ENCODE results near the gene RXRB.

RXRB gene

DNA sequence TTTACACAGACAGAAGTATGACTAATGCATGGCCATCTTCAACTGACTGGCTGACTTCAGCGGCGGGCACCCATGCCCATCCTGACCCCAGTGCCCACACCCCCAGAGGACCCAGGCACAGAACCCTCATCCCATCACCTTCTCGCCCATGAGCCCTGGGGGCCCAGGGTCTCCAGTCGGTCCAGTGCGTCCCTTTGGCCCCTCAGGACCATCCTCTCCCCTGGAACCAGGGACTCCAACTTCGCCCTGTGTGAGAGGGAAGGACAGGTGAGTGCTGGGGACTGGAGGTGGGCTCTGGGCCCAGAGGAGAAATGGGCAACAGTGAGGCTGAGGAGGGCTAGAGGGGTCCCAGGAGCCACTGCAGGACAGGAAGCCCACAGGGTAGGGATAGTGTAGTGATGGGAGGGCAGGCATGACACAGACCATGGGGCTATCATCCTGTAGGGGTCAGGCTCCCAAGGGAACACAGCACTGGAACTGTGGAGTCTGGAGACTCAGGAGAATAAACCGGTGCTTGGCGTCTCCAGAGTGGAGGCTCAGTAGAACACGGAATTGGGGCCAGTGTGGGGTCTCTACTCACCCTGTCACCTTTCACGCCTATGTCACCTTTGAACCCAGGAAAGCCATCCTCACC, 24.9 kb downstream of the RXRB start:
- no peak for DNase-seq (ENCODE audit: low read depth)

DNA sequence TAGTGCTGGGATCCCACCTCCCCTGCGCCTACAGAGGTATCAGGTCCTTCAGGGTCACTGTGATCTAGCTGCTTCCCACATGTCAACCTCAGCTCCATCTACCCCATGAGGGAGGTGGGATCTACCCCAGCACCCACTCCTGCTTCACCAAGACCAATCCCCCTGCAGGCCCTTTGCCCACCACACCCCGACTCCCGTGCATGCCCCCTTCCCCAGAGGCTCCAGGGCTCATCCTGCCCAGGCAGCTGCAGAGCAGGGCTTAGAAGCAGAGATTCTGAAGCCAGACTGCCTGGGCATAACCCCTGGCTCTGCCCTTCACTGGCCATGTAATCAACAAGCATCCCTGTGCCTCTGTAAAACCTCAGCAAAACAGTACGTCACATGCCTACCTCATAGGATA, 25.7 kb downstream of the RXRB start:
- DNase-seq (ENCODE audit: low read depth), result no peak

DNA sequence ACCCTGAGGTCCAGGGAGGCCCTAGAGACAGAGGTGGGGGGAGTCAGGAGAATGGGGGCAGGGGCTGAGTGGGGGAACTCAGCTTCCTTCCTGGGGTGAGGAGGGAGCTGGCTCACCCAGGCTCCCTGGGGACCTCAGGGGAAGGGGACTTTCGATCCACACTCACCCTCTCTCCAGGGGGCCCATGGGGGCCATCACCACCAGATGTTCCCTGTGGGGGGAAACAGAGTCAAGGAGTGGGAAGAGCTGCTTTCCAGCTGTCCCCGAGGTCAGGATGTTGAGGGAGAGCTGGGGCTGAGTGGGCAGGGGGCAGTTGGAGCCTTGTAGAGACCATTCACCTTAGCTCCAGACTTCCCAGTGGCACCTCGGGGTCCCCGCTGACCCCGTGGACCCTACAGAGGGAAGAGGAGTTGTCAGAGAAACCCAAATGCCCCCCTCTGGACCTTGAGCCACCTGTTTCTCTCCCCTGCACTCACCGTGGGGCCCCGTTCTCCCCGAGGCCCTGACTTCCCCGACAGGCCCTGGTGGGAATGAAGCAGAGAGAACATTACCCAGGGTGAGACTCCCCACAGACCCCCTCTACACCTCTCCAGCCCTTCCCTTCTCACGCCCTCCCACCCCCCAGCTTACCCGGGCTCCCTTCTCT, 26.8 kb downstream of the RXRB start:
- DNase-seq (ENCODE audit: low read depth), result no peak

DNA sequence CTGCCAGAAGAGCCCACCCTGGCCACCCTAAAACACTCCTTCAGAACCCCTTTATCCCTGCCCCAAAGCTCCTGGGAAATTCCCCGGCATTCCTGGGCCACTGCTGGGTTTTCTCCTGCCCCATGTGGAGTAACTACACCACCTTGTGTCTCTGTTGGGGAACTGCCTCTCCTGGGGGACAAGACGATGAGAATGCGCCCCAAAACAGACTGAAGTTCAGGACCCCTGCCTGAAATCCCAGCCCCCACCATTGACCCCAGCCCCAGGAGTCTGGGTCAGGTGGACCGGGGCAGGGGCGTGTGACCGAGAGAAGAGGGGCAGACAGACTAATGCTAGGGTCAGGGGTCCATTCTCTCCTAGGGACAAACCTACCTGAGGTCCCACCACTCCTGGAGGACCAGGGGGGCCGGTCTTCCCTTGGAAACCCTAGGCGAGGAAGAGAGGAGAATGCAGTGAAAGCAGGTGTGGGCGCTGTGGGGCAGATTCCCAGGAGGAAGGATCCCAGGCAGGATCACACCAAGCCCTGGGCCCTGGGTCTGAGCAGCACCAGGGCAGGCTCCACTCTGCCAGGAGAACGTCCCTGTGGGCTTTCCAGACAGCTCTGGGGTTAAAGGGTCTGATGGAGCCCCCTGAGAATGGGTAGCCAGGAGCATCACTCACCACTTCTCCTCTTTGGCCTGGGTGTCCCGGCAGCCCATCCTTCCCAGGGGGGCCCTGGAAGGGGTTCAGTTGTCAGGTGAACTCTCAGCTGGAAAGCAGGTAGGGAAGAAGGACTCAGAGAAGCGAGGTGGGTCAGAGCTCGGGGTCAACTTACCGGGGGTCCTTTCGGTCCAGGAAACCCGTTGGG, 27.6 kb downstream of the RXRB start:
- DNase-seq (ENCODE audit: low read depth), result no peak

DNA sequence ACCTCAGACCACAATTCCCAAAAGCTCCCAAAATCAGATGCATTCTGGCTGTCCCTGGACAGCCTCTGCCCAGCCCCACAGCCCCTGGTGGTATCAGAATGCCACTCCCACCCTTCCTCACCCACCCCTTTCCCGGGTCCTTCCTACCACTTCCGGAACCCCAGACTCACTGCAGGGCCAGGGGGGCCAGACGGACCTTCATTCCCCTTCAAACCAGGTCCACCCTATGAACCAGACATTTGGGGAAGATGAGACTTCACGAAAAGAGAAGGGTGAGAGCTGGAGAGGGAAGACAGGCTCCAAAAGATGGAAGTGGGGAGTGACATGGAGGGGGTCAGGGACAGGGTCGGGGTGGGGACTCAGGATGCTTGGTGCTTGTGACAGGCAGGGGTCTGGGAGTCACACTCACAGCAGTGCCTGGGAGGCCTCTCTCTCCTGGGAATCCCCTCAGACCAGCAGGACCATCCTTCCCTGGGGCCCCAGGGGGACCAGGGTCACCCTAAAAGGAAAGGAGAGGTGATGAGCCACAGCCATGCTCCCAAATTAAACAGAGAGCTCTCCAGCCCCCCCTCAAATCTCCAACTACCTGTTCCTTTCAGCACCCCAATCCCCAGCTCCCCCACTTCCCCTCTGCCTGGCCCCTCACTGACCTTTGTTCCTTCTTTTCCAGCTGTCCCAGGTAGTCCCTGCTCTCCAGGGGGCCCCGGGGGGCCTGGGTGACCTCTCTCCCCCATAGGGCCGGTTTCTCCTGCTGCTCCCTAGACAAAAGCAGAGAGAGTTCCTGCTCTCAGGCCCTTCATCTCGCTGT, 28.4 kb downstream of the RXRB start:
- no peak for DNase-seq (ENCODE audit: low read depth)

DNA sequence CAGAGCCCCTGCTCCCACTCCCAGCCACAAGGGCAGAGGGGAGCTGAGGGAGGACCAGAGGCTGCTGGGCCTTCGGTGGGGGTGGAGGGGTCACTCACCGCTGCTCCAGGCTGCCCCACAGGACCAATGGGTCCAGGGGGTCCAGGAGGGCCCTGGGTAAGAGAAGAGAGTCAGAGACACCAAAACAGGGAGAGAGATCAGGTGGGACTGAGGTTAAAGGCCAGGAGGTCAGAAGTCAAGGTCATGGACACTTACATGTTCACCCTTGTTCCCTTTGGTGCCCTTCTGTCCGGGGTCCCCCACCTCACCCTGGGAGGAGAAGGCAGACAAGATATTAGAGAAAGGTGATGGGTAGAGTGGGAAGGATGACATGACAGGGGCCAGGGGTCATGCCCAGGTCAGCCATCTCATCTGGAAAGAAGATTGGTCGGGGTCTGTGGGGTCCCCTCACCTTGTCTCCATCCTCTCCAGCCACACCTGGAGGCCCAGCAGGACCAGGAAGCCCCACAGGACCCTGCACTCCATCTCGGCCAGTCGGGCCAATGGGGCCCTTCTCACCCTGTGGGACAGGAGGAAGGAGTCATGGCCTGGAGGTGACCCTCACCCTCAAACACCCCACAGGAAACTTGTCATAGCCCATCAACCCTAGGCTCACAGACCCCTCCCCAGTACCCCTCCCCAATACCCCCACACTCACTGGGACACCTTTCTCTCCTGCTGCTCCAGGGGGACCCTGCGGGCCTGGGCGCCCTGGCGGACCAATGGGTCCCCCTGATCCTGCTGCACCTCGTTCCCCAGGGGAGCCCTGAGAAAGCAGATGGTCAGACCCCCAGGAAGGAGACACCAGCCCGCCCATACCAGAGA, 29.2 kb downstream of the RXRB start:
- DNase-seq (ENCODE audit: low read depth), result no peak

DNA sequence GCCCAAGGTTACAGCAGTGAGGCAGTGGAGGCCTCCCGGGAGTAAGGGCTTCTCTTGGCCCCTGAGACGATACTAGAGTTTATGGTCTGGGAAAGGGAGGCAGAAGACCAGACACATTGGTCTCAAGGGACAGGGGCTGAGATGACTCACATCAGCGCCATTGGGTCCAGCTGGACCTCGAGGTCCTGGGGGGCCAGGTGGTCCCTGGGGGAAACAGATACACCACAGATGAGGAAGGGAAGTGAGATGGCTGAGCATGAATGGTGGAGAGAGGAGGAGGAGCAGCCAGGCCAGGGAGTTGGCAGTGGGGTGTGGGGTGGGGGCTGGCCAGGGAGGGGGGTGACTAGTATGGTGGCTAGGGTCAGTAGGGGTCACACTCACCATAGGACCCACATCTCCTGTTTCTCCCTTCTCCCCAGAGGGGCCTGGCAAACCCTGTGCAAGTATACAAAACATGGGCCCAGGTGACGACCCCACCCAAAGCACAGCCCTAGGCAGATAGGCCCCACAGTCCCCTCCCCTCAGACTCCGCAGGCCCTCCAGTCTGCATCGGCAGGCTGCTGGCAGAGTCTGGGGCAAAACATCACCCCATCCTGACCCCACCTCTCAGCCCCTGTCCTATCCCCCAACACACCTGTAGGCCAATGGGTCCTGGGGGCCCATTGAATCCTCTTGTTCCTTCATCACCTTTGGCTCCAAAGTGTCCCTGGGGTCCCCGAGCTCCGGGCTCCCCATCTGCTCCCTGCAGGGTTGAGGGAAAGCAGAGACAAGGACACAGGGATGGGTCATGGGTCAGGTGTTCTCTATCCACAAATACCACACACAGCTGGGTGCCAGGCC, 30.1 kb downstream of the RXRB start:
- DNase-seq (ENCODE audit: low read depth), result no peak

DNA sequence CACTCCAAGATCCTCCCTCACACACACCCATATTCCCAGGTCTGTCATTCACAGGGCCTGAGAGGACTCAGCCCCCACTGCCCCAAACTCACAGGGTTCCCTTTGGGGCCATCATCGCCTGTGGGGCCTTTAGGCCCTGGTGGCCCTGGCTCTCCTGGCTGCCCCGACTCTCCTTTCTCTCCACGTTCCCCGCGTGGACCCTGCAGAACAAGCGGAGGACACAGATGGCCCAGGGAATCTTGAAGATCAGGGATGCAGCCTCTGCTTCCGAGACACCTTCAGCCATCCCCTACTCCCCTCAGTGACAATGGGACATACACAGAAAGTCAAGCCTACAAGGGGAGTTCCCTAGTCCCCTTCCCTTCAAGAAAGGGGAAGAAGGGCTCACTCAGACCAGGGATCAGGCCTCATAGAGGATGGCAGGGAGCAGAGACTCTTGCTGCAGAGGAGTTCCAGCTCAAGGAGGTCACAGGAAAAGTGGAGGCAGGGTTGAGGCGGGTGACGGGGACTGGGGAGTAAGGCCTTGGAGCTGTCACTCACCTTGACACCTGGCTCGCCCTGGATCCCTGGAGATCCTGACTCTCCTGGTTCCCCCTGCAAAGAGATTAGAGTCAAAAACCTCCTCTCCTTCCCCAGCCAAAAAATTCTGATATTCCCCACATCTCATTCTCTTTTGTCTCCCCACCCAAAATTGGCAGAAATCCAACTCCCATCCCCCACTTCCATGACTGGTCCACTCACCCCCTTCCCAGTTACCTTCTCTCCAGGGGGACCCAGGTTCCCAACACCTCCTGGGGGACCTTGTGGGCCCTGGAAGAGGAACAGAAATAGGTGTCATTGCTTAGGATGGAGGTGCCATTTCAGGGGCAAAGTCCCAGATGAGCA, 30.9 kb downstream of the RXRB start:
- DNase-seq (ENCODE audit: low read depth), result no peak

DNA sequence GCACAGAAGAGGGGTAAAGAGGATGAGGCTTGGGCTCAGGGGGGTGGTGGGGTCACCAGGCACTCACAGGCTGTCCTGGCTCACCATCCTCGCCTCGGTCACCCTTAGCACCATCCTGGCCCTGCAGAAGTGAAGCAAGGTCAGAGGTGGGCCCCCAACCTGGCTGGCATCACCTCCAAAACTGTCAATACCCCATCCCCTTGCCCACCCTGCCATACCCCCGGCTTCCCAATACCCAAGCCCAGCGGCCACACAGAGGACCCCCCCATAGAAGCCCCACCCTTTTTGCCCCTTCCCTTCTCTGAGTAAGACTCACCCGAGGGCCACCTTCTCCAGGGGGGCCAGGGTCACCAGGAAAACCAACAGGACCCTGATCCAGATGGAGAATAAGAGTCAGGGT, 31.8 kb downstream of the RXRB start:
- DNase-seq (ENCODE audit: low read depth), result no peak

DNA sequence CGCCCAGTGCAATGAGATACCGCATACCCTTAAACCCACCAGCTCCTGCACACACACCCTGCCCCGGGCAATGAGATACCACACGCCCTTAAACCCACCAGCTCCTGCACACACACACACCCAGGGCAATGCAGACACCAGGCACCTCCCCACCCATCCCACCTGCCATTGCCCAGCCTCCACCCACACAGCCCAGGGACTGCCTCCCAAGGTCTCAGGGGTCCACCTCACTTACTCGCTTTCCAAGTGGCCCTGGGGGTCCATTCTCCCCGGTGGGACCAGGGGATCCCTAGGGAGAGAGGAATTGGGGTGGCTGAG, 32.2 kb downstream of the RXRB start:
- DNase-seq (ENCODE audit: low read depth), result no peak

DNA sequence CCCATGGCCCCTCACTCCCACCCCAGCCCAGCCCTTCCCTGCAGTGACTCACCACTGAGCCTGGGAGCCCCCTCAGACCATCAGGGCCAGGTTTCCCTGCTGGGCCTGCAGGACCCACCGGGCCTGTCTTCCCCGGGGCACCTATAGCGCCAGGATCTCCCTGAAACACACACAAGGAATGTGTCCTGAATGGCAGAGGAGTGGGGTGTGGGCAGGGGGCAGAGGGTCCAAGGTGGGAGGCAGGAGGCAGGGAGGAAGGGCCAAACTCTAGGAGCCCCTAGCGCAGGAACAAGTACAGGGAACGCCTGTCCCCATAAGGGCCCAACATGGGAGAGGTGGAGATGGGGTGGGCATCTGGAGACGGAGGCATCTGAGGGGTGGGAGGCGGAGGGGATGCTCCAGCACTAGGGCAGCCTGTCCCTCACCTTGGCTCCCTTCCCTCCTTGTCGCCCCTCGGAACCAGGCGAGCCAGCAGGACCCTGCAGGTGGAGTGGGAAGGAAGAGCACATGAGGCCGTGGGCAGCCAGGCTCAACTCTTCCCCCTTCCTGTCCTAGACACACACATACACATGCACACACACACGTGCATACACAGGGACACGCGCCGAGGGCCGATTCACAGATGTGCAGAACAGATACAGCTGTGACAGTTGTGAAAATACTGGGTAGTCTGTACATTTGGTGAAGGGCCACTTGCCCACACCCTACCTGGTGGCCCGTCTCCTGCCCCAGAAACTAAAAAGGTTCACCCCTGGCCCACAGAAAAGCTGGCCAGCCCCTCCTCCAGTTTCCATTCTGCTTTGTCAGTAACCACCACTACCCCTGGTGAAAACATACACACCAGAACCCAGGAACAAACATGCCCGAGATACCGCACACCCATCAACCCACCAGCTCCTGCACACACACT, 32.8 kb downstream of the RXRB start:
- DNase-seq (ENCODE audit: low read depth), result no peak

DNA sequence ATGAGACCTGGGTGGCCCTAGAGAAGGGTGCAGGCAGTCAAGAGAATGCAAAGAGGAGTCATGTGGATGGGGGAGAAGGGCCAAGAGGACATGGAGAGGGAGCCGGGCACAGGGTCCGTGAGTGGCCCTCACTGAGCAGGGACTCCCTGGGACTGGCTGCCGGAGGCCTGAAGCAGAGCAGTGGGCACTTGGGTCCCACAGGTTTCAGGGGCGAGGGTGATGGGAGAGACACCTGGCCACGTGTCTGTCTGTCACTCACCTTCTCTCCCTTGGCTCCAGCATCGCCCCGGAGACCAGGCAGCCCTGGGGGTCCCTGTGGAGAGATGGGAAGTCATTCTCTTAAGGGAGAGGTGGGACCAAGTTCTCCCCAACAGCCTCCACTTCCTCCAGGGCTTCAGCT, 33.7 kb downstream of the RXRB start:
- no peak for DNase-seq (ENCODE audit: low read depth)

DNA sequence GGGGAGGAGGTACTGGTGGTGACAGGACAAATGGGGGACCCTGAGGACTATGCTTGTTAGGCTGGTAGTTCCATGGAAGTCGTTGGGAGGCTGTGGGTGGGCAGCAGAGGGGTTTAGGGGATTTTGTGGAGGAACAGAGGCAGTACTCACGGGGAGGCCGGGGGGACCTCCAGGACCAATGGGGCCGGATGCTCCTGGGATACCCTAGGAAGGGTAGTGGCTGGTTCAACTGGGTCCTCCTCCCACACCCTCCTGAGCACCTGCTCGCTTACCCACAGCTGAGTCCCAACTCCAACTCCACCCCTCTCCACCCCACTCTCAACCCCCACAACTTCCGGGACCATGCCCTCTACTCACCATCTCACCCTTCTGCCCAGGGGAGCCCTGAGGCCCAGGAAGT, 34.1 kb downstream of the RXRB start:
- DNase-seq (ENCODE audit: low read depth), result no peak

DNA sequence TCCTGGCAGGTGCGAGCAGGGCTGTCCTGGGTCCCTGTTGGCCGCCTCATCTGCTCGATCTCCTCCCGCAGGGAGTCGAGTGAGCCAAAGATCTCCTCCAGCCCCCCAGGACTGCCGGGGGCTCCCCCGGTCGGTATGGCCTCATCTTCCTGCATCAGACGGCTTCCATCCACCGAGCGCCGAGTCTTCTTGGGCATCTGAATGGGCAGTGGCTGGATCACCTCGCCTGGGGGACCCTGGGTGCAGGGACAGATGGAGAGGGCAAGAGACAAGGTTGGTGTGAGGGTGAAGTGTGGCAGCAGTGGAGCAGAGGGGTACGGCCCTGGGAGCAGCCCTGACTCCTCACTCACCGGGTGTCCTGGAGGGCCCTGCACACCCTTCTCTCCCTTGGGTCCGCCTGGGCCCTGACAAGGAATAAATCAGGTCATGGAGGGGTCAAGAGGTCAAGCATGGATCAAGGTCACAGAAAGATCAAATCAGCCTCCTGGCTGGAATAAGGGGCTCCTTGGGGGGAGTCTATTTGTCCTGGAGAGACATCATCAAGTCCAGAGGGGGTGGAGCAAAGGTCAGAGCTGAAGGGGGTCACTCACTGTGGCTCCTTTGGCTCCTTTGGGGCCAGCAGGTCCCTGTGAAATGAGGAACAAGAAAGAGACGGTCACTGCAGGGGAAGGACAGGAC, 34.7 kb downstream of the RXRB start:
- no peak for DNase-seq (ENCODE audit: low read depth)

DNA sequence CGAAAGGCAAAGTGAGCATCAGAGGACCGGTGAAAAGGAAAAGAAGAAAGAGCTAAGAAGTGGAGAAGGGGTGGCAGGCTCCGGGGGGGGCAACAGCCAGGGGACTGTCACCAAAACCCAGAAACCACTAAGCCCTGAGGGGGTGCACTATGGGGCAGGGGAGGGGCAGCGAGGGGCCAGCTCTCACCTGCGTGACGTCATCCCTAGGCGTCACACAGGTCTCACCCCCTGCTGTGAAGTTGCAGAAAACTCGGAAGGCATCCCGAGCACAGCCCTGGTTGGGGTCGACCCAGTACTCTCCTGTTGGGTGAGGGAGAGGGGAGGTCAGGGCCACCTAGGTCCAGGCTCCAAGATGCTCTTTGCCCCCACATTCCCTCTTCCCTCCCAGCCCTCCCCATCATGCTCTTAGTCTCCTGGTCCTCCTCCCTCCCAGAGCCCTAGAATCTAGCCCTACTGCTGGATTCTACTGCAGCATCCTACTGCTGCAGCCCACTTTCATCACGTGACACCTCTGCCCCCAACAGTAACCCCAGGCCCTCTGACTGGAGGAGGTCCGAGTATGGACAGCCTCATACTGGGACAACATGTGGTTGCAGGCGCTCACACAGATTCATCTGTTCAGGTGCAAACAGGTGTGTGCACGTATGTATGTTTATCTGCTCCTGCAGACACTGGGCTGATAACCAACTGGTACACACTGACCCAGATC, 35.6 kb downstream of the RXRB start:
- no peak for DNase-seq (ENCODE audit: low read depth)

DNA sequence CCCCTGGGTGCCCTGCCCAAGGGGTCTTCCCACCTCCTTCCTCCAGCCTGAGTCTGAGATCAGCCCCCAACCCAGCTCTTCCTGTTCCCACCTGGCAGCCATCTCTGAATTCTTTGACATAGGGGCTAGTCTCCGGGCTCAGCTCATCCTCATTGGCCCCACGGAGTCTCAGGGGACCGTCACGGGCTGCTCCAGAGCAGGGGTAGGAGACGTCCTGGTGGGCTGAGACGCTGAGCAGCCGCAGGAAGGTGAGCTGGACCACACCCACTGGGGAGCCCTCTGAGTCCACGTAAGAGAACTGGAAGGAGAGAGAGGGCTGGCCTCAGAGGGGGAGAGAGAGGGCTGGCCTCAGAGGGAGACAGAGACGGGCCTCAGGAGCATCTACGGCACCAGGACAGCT, 36.3 kb downstream of the RXRB start:
- DNase-seq (ENCODE audit: low read depth), result no peak

DNA sequence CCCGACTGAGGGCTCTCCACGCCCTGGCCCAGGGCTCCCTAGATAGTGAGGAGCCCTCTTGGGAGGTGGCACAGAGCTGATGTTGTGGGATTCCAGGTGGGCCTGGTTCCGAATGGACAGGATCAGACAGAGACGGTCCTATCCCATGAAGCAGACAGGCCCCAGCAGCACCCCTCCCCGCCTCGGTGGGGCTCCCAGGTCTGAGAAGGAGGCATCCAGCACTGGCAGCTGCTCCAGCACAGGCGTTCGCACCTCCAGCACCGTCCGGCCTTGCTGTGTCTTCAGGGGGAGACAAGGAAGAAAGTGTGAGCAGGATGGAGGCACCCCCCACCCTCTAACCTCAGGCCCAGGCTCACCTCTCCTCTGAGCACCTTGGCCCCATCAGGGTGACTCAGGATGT, 36.9 kb downstream of the RXRB start:
- no peak for DNase-seq (ENCODE audit: low read depth)
